ENCODE measurements around the gene TMED8.

DNA sequence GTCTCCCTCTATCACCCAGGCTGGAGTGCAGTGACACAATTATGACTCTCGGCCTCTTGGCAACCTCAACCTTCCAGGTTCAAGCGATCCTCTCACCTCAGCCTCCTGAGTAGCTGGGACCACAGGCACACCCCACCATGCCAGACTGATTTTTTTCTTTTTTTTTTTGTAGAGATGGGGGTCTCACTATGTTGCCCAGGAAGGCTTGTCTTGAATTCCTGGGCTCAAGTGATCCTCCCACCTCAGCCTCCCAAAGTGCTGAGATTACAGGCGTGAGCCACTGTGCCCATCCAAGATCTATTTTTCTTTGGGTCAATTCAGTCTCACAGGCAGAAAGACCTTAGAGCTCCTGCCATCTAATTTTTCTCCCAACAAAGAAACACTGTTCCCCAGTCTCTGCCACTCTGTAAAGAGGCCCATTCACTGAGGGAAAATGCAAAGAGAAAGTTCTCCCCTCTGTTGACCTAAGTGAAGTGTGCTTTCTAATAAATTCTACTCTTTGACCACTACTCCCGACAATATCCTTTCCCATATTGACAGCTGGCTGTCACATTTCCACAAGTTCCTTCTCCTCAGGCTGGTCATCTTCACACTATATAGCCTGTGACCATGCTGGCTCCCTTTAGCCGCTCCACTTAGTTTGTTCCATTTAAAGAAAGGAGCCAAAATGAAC lies 23.3 kb downstream of the TMED8 start:
- TF ChIP-seq ZNF543 (CRISPR knock-in tag; IDR thresholded peaks at IDR 0.05) (no peak), ZNF431 (CRISPR knock-in tag; IDR thresholded peaks at IDR 0.05; ENCODE audit: borderline replicate concordance, low read depth) (no peak), ASH2L (IDR thresholded peaks at IDR 0.05; ENCODE audit: insufficient read length, low read depth, low read length) (peak; percentile 33), ZZZ3 (CRISPR knock-in tag; IDR thresholded peaks at IDR 0.05; ENCODE audit: borderline replicate concordance) (no peak), GFI1 (CRISPR knock-in tag; IDR thresholded peaks at IDR 0.05; ENCODE audit: borderline replicate concordance) (peak; percentile 40; the same call in 1 of the 2 replicates), PHB2 (IDR thresholded peaks at IDR 0.05; ENCODE audit: partially characterized antibody) (no peak)
- TF ChIP-seq, protein P1, sequence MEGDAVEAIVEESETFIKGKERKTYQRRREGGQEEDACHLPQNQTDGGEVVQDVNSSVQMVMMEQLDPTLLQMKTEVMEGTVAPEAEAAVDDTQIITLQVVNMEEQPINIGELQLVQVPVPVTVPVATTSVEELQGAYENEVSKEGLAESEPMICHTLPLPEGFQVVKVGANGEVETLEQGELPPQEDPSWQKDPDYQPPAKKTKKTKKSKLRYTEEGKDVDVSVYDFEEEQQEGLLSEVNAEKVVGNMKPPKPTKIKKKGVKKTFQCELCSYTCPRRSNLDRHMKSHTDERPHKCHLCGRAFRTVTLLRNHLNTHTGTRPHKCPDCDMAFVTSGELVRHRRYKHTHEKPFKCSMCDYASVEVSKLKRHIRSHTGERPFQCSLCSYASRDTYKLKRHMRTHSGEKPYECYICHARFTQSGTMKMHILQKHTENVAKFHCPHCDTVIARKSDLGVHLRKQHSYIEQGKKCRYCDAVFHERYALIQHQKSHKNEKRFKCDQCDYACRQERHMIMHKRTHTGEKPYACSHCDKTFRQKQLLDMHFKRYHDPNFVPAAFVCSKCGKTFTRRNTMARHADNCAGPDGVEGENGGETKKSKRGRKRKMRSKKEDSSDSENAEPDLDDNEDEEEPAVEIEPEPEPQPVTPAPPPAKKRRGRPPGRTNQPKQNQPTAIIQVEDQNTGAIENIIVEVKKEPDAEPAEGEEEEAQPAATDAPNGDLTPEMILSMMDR (CRISPR knock-in tag; IDR thresholded peaks at IDR 0.05) = no peak
- TF ChIP-seq, protein P2, sequence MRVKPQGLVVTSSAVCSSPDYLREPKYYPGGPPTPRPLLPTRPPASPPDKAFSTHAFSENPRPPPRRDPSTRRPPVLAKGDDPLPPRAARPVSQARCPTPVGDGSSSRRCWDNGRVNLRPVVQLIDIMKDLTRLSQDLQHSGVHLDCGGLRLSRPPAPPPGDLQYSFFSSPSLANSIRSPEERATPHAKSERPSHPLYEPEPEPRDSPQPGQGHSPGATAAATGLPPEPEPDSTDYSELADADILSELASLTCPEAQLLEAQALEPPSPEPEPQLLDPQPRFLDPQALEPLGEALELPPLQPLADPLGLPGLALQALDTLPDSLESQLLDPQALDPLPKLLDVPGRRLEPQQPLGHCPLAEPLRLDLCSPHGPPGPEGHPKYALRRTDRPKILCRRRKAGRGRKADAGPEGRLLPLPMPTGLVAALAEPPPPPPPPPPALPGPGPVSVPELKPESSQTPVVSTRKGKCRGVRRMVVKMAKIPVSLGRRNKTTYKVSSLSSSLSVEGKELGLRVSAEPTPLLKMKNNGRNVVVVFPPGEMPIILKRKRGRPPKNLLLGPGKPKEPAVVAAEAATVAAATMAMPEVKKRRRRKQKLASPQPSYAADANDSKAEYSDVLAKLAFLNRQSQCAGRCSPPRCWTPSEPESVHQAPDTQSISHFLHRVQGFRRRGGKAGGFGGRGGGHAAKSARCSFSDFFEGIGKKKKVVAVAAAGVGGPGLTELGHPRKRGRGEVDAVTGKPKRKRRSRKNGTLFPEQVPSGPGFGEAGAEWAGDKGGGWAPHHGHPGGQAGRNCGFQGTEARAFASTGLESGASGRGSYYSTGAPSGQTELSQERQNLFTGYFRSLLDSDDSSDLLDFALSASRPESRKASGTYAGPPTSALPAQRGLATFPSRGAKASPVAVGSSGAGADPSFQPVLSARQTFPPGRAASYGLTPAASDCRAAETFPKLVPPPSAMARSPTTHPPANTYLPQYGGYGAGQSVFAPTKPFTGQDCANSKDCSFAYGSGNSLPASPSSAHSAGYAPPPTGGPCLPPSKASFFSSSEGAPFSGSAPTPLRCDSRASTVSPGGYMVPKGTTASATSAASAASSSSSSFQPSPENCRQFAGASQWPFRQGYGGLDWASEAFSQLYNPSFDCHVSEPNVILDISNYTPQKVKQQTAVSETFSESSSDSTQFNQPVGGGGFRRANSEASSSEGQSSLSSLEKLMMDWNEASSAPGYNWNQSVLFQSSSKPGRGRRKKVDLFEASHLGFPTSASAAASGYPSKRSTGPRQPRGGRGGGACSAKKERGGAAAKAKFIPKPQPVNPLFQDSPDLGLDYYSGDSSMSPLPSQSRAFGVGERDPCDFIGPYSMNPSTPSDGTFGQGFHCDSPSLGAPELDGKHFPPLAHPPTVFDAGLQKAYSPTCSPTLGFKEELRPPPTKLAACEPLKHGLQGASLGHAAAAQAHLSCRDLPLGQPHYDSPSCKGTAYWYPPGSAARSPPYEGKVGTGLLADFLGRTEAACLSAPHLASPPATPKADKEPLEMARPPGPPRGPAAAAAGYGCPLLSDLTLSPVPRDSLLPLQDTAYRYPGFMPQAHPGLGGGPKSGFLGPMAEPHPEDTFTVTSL (CRISPR knock-in tag; IDR thresholded peaks at IDR 0.05; ENCODE audit: borderline replicate concordance) = no peak
- TF ChIP-seq, protein P3, sequence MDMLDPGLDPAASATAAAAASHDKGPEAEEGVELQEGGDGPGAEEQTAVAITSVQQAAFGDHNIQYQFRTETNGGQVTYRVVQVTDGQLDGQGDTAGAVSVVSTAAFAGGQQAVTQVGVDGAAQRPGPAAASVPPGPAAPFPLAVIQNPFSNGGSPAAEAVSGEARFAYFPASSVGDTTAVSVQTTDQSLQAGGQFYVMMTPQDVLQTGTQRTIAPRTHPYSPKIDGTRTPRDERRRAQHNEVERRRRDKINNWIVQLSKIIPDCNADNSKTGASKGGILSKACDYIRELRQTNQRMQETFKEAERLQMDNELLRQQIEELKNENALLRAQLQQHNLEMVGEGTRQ (IDR thresholded peaks at IDR 0.05; ENCODE audit: low read depth, low read length) = no peak
- TF ChIP-seq, protein P3 (CRISPR knock-in tag; IDR thresholded peaks at IDR 0.05; ENCODE audit: borderline replicate concordance) = no peak
- TF ChIP-seq, protein P4, sequence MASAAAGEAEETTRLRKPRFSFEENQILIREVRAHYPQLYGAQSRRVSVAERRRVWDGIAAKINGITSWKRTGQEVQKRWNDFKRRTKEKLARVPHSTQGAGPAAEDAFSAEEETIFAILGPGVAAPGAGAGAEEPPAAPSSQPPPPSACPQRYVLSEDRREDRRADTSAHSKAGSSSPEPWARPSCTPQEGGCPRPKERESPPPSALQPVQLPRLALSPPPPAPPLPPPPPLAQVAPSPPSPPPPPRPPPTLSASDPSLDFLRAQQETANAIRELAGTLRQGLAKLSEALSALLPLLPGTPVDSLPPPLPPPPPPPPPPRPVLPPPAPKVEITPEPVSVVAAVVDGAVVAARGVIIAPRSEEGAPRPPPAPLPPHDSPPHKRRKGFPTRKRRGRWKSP (CRISPR knock-in tag; IDR thresholded peaks at IDR 0.05) = no peak
